H9 (cell line): ENCODE data around the gene ARHGAP15. TPM values are rescaled to one million over a fixed set of nuclear protein-coding genes. Genes with fewer than 3 reads are reported as not detected.
A peak's percentile ranks its signal among the peaks of the same experiment; 100 is the strongest.

Experiments used
- DNase-seq: peaks from one replicate; pipeline ENCODE4 v3.0.0-alpha.2; 2017
- H2AFZ ChIP-seq: one replicate; pipeline ENCODE4 v1.6.1; 2013; ENCODE audit warnings: mild to moderate bottlenecking, low read length, control low read depth, moderate library complexity
- H2AK5ac ChIP-seq: 2 replicates; pipeline ENCODE4 v1.6.1; 2013; ENCODE audit warnings: low read length, control low read depth, mixed read lengths; ENCODE audit not compliant: insufficient read length
- H2BK120ac ChIP-seq: one replicate; pipeline ENCODE4 v1.6.1; 2013; ENCODE audit warnings: low read depth, mild to moderate bottlenecking, low read length, control low read depth, inconsistent platforms; ENCODE audit not compliant: poor library complexity, severe bottlenecking
- H2BK12ac ChIP-seq: 2 replicates; pipeline ENCODE4 v1.6.1; 2013; ENCODE audit warnings: low read length, control low read depth, mixed read lengths, low read depth; ENCODE audit not compliant: insufficient read length
- H2BK15ac ChIP-seq: 2 replicates; pipeline ENCODE4 v1.6.1; 2013; ENCODE audit warnings: low read depth, low read length, control low read depth
- H2BK20ac ChIP-seq: one replicate; pipeline ENCODE4 v1.6.1; 2013; ENCODE audit warnings: low read depth, mild to moderate bottlenecking, low read length, control low read depth, inconsistent platforms; ENCODE audit not compliant: poor library complexity, severe bottlenecking
- H2BK5ac ChIP-seq: 2 replicates; pipeline ENCODE4 v1.6.1; 2013; ENCODE audit warnings: low read length, control low read depth, mixed read lengths; ENCODE audit not compliant: insufficient read length
- H3K14ac ChIP-seq: 2 replicates; pipeline ENCODE4 v1.6.1; 2013; ENCODE audit warnings: low read length, control low read depth; ENCODE audit not compliant: insufficient read depth
- H3K18ac ChIP-seq: 2 replicates; pipeline ENCODE4 v1.6.1; 2013; ENCODE audit warnings: low read depth, mild to moderate bottlenecking, mixed read lengths, low read length, control low read depth; ENCODE audit not compliant: insufficient read length
- H3K23ac ChIP-seq: 2 replicates; pipeline ENCODE4 v1.6.1; 2013; ENCODE audit warnings: low read length, control low read depth, mixed read lengths, low read depth; ENCODE audit not compliant: insufficient read length
- H3K23me2 ChIP-seq: 2 replicates; pipeline ENCODE4 v1.6.1; 2013; ENCODE audit warnings: low read depth, mild to moderate bottlenecking, mixed read lengths, low read length, control low read depth; ENCODE audit not compliant: insufficient read length, poor library complexity, severe bottlenecking
- H3K27ac ChIP-seq: 2 replicates; pipeline ENCODE4 v1.5.1; 2013; ENCODE audit warnings: low read length, control low read depth, mixed read lengths, low read depth; ENCODE audit not compliant: insufficient read length
- H3K27me3 ChIP-seq: 2 replicates; pipeline ENCODE4 v1.6.1; 2013; ENCODE audit warnings: low read length, control low read depth, inconsistent platforms; ENCODE audit not compliant: insufficient read depth
- H3K4ac ChIP-seq: 2 replicates; pipeline ENCODE4 v1.6.1; 2013; ENCODE audit warnings: low read depth, mild to moderate bottlenecking, control low read depth, inconsistent platforms, low read length, moderate library complexity
- H3K4me1 ChIP-seq: 2 replicates; pipeline ENCODE4 v1.6.1; 2013; ENCODE audit warnings: low read length, control low read depth, inconsistent platforms; ENCODE audit not compliant: insufficient read depth
- H3K4me2 ChIP-seq: 2 replicates; pipeline ENCODE4 v1.6.1; 2013; ENCODE audit warnings: low read length, control low read depth, mixed read lengths; ENCODE audit not compliant: insufficient read length, insufficient read depth
- H3K56ac ChIP-seq: 2 replicates; pipeline ENCODE4 v1.6.1; 2013; ENCODE audit warnings: low read depth, mild to moderate bottlenecking, mixed read lengths, low read length, control low read depth; ENCODE audit not compliant: insufficient read length
- H3K79me1 ChIP-seq: 2 replicates; pipeline ENCODE4 v1.6.1; 2013; ENCODE audit warnings: low read depth, mild to moderate bottlenecking, moderate library complexity, low read length, control low read depth, inconsistent platforms; ENCODE audit not compliant: insufficient read depth, poor library complexity, severe bottlenecking
- H3K79me2 ChIP-seq: 2 replicates; pipeline ENCODE4 v1.6.1; 2013; ENCODE audit warnings: low read length, control low read depth, inconsistent platforms; ENCODE audit not compliant: insufficient read depth
- H3K9ac ChIP-seq: 2 replicates; pipeline ENCODE4 v1.6.1; 2013; ENCODE audit warnings: low read length, control low read depth, mixed read lengths; ENCODE audit not compliant: insufficient read length; ENCODE audit errors: extremely low read depth
- H3K9me3 ChIP-seq: one replicate; pipeline ENCODE4 v1.6.1; 2013; ENCODE audit warnings: low read depth, low read length, inconsistent platforms; ENCODE audit not compliant: control insufficient read depth
- H3T11ph ChIP-seq: one replicate; pipeline ENCODE4 v1.6.1; 2013; ENCODE audit warnings: mild to moderate bottlenecking, low read length, control low read depth, inconsistent platforms
- H4K20me1 ChIP-seq: one replicate; pipeline ENCODE4 v1.6.1; 2013; ENCODE audit not compliant: control insufficient read depth, insufficient read length, insufficient read depth
- H4K5ac ChIP-seq: 2 replicates; pipeline ENCODE4 v1.6.1; 2013; ENCODE audit warnings: low read depth, mild to moderate bottlenecking, mixed read lengths, low read length, control low read depth; ENCODE audit not compliant: insufficient read length
- H4K8ac ChIP-seq: replicated peaks from 2 replicates; pipeline ENCODE4 v1.6.1; 2013; ENCODE audit warnings: low read length, control low read depth, mixed read lengths, low read depth; ENCODE audit not compliant: insufficient read length
- H4K91ac ChIP-seq: 2 replicates; pipeline ENCODE4 v1.6.1; 2013; ENCODE audit warnings: low read depth, mild to moderate bottlenecking, moderate library complexity, mixed read lengths, low read length, control low read depth; ENCODE audit not compliant: insufficient read length
- H3K27ac Mint-ChIP-seq, 3 experiments: 2 replicates in 2 of 3; 3 replicates in 1 of 3; pipeline ENCODE4 v1.8.0; 2020 to 2021; ENCODE audit warnings: mixed read lengths in 3 of 3, mild to moderate bottlenecking in 1 of 3, moderate library complexity in 1 of 3
- H3K27me3 Mint-ChIP-seq: 2 replicates; pipeline ENCODE4 v1.8.0; 2021; ENCODE audit warnings: low read depth, mild to moderate bottlenecking, moderate library complexity, mixed read lengths
- H3K36me3 Mint-ChIP-seq, 3 experiments: 2 replicates in 2 of 3; 3 replicates in 1 of 3; pipeline ENCODE4 v1.8.0; 2020 to 2021; ENCODE audit warnings: low read depth in 3 of 3, mixed read lengths in 3 of 3; ENCODE audit not compliant: insufficient read depth in 1 of 3
- H3K4me1 Mint-ChIP-seq, 2 experiments: 2 replicates each; pipeline ENCODE4 v1.8.0; 2020; ENCODE audit warnings: mixed read lengths in 2 of 2
- H3K4me3 Mint-ChIP-seq, 2 experiments: 2 replicates in 1 of 2; 3 replicates in 1 of 2; pipeline ENCODE4 v1.8.0; 2020 to 2021; ENCODE audit warnings: mild to moderate bottlenecking in 2 of 2, mixed read lengths in 2 of 2, moderate library complexity in 1 of 2
- H3K9me3 Mint-ChIP-seq, 2 experiments: 2 replicates in 1 of 2; 3 replicates in 1 of 2; pipeline ENCODE4 v1.8.0; 2020; ENCODE audit warnings: mild to moderate bottlenecking in 2 of 2, mixed read lengths in 2 of 2, moderate library complexity in 1 of 2
- CTCF ChIP-seq: fragments of 200-600 bp; sonication (generic); conservative IDR thresholded peaks from 3 replicates; pipeline ENCODE4 v1.8.0; 2021; ENCODE audit warnings: antibody characterized with exemption, mild to moderate bottlenecking
- WGBS: extraction: QIAGEN DNeasy Blood & Tissue Kit; methylation state at CpG from one replicate; pipeline ENCODE4 v1.1.7; 2013; ENCODE audit warnings: missing lambda C conversion rate, low lambda C conversion rate, mixed read lengths; ENCODE audit not compliant: insufficient read length; ENCODE audit errors: extremely low coverage; 5-methylcytosine and 5-hydroxymethylcytosine counted together
- total RNA-seq: library from RNA; stranded (reverse); gene quantifications from 2 replicates; pipeline ENCODE4 v1.2.1, GENCODE V29; 2021

ARHGAP15 gene
- total RNA-seq, 1 experiment from 2014 or later, result not detected

GRCh38 chr2:143336719-143337210, 207.5 kb downstream of the ARHGAP15 start:
- H3K4me2 ChIP-seq, result no peak overlapping the region
- H3K18ac ChIP-seq, result no peak overlapping the region
- H3K27ac Mint-ChIP-seq, result peak overlapping the region in 2 of 3 experiments; percentile 2 to 4; a peak in 2 of 7 replicates
- H3K27me3 Mint-ChIP-seq, result no peaks in the 10 kb centered on the region
- no peak overlapping the region for H2BK5ac ChIP-seq
- H3K23ac ChIP-seq, result no peak overlapping the region
- DNase-seq, result no peak
- H3K27me3 ChIP-seq, result no peaks in the 10 kb centered on the region
- no peaks in the 10 kb centered on the region for H3K36me3 Mint-ChIP-seq
- no peak overlapping the region for H2BK20ac ChIP-seq
- no peak overlapping the region for H2BK120ac ChIP-seq
- no peak overlapping the region for H3T11ph ChIP-seq
- H4K5ac ChIP-seq, result no peak overlapping the region
- no peak overlapping the region for H3K56ac ChIP-seq
- no peak overlapping the region for H3K4ac ChIP-seq
- H3K9me3 Mint-ChIP-seq, result no peaks in the 10 kb centered on the region
- H3K14ac ChIP-seq, result 0 out of 2 replicates have a peak overlapping the region, but pooled peaks have one; percentile 31
- H3K27ac ChIP-seq, result no peak overlapping the region
- no CpG with 5 or more reads among the region's 1 CpG for WGBS
- H4K91ac ChIP-seq, result no peak overlapping the region
- no peak overlapping the region for H2BK12ac ChIP-seq
- H3K4me1 Mint-ChIP-seq, result peaks cover 13 to 15% of the 10 kb centered on the region in 2 experiments
- no peak for TF ChIP-seq CTCF
- H2AFZ ChIP-seq, result no peak overlapping the region
- no peaks in the 10 kb centered on the region for H3K9me3 ChIP-seq
- no peak overlapping the region for H2BK15ac ChIP-seq
- H4K20me1 ChIP-seq, result no peaks in the 10 kb centered on the region
- H3K79me1 ChIP-seq, result no peaks in the 10 kb centered on the region
- no peak overlapping the region for H3K9ac ChIP-seq
- no peak overlapping the region for H3K4me3 Mint-ChIP-seq
- no peak overlapping the region for H2AK5ac ChIP-seq
- H3K4me1 ChIP-seq, result no peaks in the 10 kb centered on the region
- H3K23me2 ChIP-seq, result no peaks in the 10 kb centered on the region
- no peak overlapping the region for H4K8ac ChIP-seq
- H3K79me2 ChIP-seq, result no peaks in the 10 kb centered on the region
